ENCODE data around the gene PABPN1L. TPM values are rescaled to one million over a fixed set of nuclear protein-coding genes. Genes with fewer than 3 reads are reported as not detected.

Gene PABPN1L
- total RNA-seq, 1 experiment from 2014 or later: not detected

DNA sequence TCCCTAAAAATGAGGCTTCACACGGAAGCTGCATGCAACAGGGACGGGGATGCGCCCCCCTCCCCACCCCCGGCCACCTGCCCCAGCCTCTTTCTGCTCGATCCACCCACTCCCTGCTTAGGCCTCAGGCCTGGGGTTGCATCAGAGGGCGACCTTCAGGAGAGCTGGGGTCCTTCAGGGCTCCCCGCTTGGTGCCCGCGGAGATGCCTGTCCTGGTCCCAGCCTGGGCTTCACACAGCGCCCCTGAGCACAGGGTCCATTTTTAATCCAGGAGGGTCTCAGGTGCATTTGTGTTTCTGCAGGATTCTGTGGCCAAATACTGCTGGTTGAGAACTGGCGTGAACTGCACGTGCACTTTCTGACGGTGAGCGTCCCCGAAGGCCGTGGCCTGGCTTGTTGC, 47.3 kb downstream of the PABPN1L start:
- H3K9me3 ChIP-seq (ENCODE audit: control insufficient read depth, low read depth, low read length): no peaks in the 10 kb centered on the region
- no peak overlapping the region for H2BK12ac ChIP-seq (ENCODE audit: insufficient read length, low read depth, low read length)
- no peak overlapping the region for H3T11ph ChIP-seq (ENCODE audit: low read length)
- H2BK20ac ChIP-seq (ENCODE audit: low read depth, low read length, poor library complexity, severe bottlenecking): no peak overlapping the region
- no peak for DNase-seq
- H4K91ac ChIP-seq (ENCODE audit: insufficient read length, low read depth, low read length): no peak overlapping the region
- H3K27me3 ChIP-seq (ENCODE audit: insufficient read depth, low read length): no peaks in the 10 kb centered on the region
- no peak overlapping the region for H2BK15ac ChIP-seq (ENCODE audit: low read depth, low read length)
- TF ChIP-seq, protein P1, sequence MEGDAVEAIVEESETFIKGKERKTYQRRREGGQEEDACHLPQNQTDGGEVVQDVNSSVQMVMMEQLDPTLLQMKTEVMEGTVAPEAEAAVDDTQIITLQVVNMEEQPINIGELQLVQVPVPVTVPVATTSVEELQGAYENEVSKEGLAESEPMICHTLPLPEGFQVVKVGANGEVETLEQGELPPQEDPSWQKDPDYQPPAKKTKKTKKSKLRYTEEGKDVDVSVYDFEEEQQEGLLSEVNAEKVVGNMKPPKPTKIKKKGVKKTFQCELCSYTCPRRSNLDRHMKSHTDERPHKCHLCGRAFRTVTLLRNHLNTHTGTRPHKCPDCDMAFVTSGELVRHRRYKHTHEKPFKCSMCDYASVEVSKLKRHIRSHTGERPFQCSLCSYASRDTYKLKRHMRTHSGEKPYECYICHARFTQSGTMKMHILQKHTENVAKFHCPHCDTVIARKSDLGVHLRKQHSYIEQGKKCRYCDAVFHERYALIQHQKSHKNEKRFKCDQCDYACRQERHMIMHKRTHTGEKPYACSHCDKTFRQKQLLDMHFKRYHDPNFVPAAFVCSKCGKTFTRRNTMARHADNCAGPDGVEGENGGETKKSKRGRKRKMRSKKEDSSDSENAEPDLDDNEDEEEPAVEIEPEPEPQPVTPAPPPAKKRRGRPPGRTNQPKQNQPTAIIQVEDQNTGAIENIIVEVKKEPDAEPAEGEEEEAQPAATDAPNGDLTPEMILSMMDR (conservative IDR thresholded peaks at IDR 0.05): no peak
- no CpG with 5 or more reads among the region's 16 CpGs for WGBS (ENCODE audit: extremely low coverage, insufficient read length, low lambda C conversion rate)
- no peak overlapping the region for H4K8ac ChIP-seq (replicated peaks; ENCODE audit: insufficient read length, low read depth, low read length)
- H3K23me2 ChIP-seq (ENCODE audit: insufficient read length, low read depth, low read length, poor library complexity, severe bottlenecking): no peaks in the 10 kb centered on the region
- H3K4me1 ChIP-seq (ENCODE audit: insufficient read depth, low read length): no peaks in the 10 kb centered on the region
- H4K5ac ChIP-seq (ENCODE audit: insufficient read length, low read depth, low read length): no peak overlapping the region
- H3K18ac ChIP-seq (ENCODE audit: insufficient read length, low read depth, low read length): no peak overlapping the region
- H3K79me1 ChIP-seq (ENCODE audit: insufficient read depth, low read depth, low read length, poor library complexity, severe bottlenecking): no peaks in the 10 kb centered on the region
- no peak overlapping the region for H2AFZ ChIP-seq (ENCODE audit: low read length)
- H3K56ac ChIP-seq (ENCODE audit: insufficient read length, low read depth, low read length): no peak overlapping the region
- no peak overlapping the region for H3K14ac ChIP-seq (ENCODE audit: insufficient read depth, low read length)
- H2BK5ac ChIP-seq (ENCODE audit: insufficient read length, low read length): no peak overlapping the region
- H3K79me2 ChIP-seq (ENCODE audit: insufficient read depth, low read length): no peaks in the 10 kb centered on the region
- Mint-ChIP-seq H3K36me3 (ENCODE audit: insufficient read depth in 1 of 3, low read depth in 3 of 3) (peaks cover 1 to 8% (median 6%) of the 10 kb centered on the region in 3 experiments; a peak in 3 of 7 replicates), H3K27ac (peak overlapping the region in 1 of 3 experiments; percentile 32; a peak in 1 of 7 replicates), H3K4me3 (no peak overlapping the region), H3K4me1 (no peaks in the 10 kb centered on the region), H3K9me3 (no peaks in the 10 kb centered on the region), H3K27me3 (ENCODE audit: low read depth) (no peaks in the 10 kb centered on the region)
- no peak overlapping the region for H2AK5ac ChIP-seq (ENCODE audit: insufficient read length, low read length)
- no peak overlapping the region for H2BK120ac ChIP-seq (ENCODE audit: low read depth, low read length, poor library complexity, severe bottlenecking)
- H3K23ac ChIP-seq (ENCODE audit: insufficient read length, low read depth, low read length): no peak overlapping the region
- no peaks in the 10 kb centered on the region for H4K20me1 ChIP-seq (ENCODE audit: control insufficient read depth, insufficient read depth, insufficient read length)
- H3K4ac ChIP-seq (ENCODE audit: low read depth, low read length): no peak overlapping the region
- no peak overlapping the region for H3K9ac ChIP-seq (ENCODE audit: extremely low read depth, insufficient read length, low read length)
- H3K27ac ChIP-seq (ENCODE audit: insufficient read length, low read depth, low read length): no peak overlapping the region
- H3K4me2 ChIP-seq (ENCODE audit: insufficient read depth, insufficient read length, low read length): no peak overlapping the region
